HG02885 (cell line): ENCODE data around the gene SFXN5.
"Not testable (repeated sequence)": the region's sequence is repeated elsewhere in the genome, so short reads cannot be mapped to it uniquely, and the experiment has no call there.

ENCODE experiments used
- ATAC-seq: cut with Tn5 transposase; IDR thresholded peaks from one replicate; pipeline ENCODE4 v1.9.1; 2021; ENCODE audit warnings: mild to moderate bottlenecking; ENCODE audit not compliant: unreplicated experiment, poor library complexity

SFXN5 gene, protein sequence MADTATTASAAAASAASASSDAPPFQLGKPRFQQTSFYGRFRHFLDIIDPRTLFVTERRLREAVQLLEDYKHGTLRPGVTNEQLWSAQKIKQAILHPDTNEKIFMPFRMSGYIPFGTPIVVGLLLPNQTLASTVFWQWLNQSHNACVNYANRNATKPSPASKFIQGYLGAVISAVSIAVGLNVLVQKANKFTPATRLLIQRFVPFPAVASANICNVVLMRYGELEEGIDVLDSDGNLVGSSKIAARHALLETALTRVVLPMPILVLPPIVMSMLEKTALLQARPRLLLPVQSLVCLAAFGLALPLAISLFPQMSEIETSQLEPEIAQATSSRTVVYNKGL

GRCh38 chr2:73071360-73072128 lies at the start of gene SFXN5:
Gene SFXN5, minus strand, starts transcription at chr2:73071712. Its CDS starts 7 bp downstream, at chr2:73071705.
- peak; percentile 94 for ATAC-seq

DNA sequence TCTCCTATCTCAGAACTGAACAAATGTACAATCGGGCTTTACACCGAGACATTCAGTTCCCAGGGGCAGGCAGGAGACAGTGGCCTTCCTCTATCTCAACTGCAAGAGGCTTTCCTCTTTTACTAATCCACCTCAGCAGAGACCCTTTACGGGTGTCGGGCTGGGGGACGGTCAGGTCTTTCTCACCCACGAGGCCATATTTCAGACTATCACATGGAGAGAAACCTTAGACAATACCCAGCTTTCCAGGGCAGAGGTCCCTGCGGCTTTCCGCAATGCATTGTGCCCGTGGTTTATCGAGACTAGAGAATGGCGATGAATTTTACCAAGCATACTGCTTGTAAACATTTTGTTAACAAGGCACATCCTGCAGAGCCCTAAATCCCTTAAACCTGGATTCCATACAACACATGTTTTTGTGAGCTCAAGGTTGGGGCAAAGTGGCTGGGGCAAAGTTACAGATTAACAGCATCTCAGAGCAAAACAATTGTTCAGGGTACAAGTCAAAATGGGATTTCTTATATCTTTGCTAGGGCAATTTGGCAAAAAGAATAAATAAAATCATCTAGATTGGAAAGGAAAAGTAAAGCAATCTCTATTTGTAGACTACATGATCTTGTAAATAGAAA lies 48.2 kb upstream of the SFXN5 start:
- ATAC-seq, result not testable (repeated sequence)

- ATAC-seq, result no peak
Measured at GRCh38 chr2:73117441-73117840, 45.9 kb upstream of the SFXN5 start.

- no peak for ATAC-seq
Measured at GRCh38 chr2:73116182-73116960, 44.9 kb upstream of the SFXN5 start.

GRCh38 chr2:73114273-73114867 lies 42.9 kb upstream of the SFXN5 start:
- ATAC-seq, result no peak

GRCh38 chr2:73112913-73113854 lies 41.7 kb upstream of the SFXN5 start, which contains the start of gene RAB11FIP5:
Gene RAB11FIP5, minus strand, starts transcription at chr2:73112948. Its CDS starts 171 bp downstream, at chr2:73112777.
- peak; percentile 81 for ATAC-seq

GRCh38 chr2:73112026-73112912 lies 40.8 kb upstream of the SFXN5 start:
- ATAC-seq, result peak; percentile 23

DNA sequence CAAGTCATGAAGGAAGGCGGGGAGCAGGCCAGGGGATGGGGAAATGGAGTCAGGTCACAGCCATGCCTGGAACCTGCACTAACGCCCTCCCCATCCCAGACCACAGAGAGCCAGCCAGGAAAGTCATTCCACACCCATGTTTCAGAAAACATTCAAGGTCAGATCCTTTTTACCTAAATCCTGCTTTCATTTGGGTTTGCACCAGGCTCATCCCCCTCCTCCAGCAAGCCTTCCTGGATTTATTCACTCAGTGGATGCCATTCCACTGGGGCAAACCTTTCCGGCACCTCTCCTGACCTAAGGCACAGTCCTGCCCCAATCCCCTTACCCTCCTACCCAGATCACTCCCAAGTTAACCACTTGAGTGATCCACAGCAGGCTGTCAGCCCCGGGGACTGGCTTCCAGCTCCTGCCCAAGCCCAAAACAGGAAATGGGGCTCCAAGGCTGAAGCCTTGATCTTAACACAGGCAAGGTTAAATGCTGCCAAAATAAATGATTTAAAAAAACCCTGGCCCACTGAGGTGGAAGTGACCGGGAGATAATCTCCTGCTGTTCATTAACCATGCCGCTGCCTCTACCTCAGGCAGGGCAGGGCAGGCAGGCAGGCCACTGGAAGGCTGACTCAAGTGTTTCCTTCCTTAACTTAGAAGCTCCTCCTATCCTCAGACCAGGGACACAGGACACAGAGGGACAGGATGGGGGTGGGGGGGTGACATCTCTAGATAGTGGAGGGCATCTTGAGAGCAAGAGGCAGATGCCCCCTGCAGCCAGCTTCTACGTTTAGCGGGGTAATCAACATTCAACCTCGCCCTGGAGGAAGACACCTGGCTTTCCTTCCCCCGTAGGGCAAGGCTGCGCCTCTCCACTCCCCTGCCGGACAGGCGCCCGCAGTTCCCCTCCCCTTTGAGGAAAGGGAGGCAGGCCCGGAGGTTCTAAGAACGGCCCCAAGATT lies 39.8 kb upstream of the SFXN5 start:
- no peak for ATAC-seq

- ATAC-seq, result no peak
Measured at GRCh38 chr2:73110168-73111072, 38.9 kb upstream of the SFXN5 start.

- no peak for ATAC-seq
Measured at GRCh38 chr2:73109431-73110167, 38.1 kb upstream of the SFXN5 start.

DNA sequence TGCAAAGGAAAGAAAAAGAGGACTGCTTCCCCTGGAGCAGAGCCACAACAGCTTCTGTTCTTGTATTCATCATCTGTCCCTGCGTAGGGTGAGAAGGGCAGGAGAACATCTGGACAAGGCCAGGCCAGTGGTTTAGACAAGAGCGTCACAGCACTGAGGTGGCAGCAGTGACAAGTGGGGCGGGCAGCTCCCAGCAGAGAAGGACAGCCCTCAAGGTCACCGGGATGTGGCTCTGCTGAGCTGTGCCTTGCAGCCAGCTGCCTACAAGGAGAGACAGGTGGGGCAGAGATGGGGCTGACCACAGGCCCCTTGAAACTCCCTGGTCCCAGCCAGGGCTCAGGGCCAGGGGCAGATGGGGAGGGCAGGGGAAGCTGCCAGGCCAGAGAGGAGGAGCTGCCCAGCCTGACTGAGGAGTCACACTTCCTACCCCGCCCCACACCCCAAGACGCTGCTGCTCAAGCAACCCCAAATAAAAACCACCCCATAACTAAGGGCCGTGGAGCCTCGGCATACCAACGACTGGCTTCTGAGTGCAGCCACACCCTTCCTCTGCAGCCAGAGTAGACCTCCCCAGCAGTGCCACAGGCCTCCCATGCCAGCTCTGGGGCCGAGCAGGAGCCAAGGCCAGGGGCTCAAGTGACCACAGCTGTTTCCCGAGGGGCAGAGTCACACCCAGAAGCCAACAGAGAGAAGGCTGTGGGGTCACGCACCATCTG lies 35.9 kb upstream of the SFXN5 start:
- no peak for ATAC-seq

DNA sequence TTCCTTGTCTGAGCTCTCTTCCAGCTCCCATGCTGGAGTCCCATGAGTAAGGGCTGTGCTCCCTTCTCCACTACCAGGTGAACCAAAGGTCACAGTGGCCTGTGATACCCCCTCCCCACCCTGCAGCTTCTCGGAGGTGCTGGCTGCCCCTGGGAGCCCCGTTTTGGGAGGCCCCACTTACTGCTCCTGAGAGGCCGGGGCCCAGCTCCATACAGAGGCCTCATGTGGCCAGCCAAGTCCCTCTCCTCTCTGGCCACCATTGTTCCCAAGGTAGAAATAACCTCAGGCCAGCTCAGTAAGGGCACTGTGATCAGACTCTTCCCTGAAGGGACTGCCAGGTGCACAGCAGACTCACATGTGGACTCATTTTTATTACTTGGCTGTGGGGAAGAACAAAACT lies 35.3 kb upstream of the SFXN5 start:
- no peak for ATAC-seq

GRCh38 chr2:73105511-73105971 lies 34.0 kb upstream of the SFXN5 start:
- no peak for ATAC-seq

GRCh38 chr2:73104933-73105332 lies 33.4 kb upstream of the SFXN5 start:
- no peak for ATAC-seq
